DND-41 (cell line): ENCODE results near the gene SLC6A1.

Experiments used
- ATAC-seq: fragments of 200-7000 bp; cut with Tn5 transposase; 3 replicates; pipeline ENCODE4 v1.9.1; 2021; ENCODE audit warnings: low read depth; ENCODE audit not compliant: insufficient read depth
- DNase-seq: peaks from one replicate; pipeline ENCODE4 v3.0.0-alpha.2; 2020
- H2AFZ ChIP-seq: 2 replicates; pipeline ENCODE4 v1.6.0; 2012; ENCODE audit warnings: low read depth, low read length
- H3K27ac ChIP-seq: 2 replicates; pipeline ENCODE4 v1.5.1; 2012; ENCODE audit warnings: low read length, inconsistent platforms
- H3K27me3 ChIP-seq: fragments of 200-600 bp; sonication (generic); 2 replicates; pipeline ENCODE4 v1.6.0; 2012; ENCODE audit warnings: low read length, mild to moderate bottlenecking, inconsistent platforms; ENCODE audit not compliant: insufficient read depth, poor library complexity
- H3K36me3 ChIP-seq: 2 replicates; pipeline ENCODE4 v1.5.1; 2012; ENCODE audit warnings: low read length, inconsistent platforms; ENCODE audit not compliant: insufficient read depth
- H3K4me1 ChIP-seq: 2 replicates; pipeline ENCODE4 v1.5.1; 2012; ENCODE audit warnings: mild to moderate bottlenecking, low read length; ENCODE audit not compliant: insufficient read depth
- H3K4me2 ChIP-seq: 2 replicates; pipeline ENCODE4 v1.6.0; 2012; ENCODE audit warnings: mild to moderate bottlenecking, moderate library complexity, low read length, inconsistent platforms; ENCODE audit not compliant: insufficient read depth
- H3K4me3 ChIP-seq, 2 experiments: fragments of 200-600 bp in 1 of 2; shearing (Covaris generic) in 1 of 2; 2 replicates each; pipeline ENCODE4 v1.5.1; 2012 to 2016; ENCODE audit warnings: inconsistent platforms in 2 of 2, low read length in 2 of 2, mild to moderate bottlenecking in 2 of 2, low read depth in 1 of 2, moderate library complexity in 1 of 2
- H3K79me2 ChIP-seq: 2 replicates; pipeline ENCODE4 v1.6.0; 2012; ENCODE audit warnings: low read length, inconsistent platforms; ENCODE audit not compliant: insufficient read depth
- H3K9ac ChIP-seq: 2 replicates; pipeline ENCODE4 v1.6.0; 2012; ENCODE audit warnings: low read depth, mild to moderate bottlenecking, inconsistent platforms, low read length, moderate library complexity
- H3K9me3 ChIP-seq: 2 replicates; pipeline ENCODE4 v1.5.1; 2012; ENCODE audit warnings: low read length, moderate library complexity, mild to moderate bottlenecking, inconsistent platforms; ENCODE audit not compliant: insufficient read depth, severe bottlenecking
- H4K20me1 ChIP-seq: 2 replicates; pipeline ENCODE4 v1.6.0; 2012; ENCODE audit warnings: low read length; ENCODE audit not compliant: insufficient read depth
- CTCF ChIP-seq: IDR thresholded peaks from 2 replicates; pipeline ENCODE4 v1.5.1; 2012; ENCODE audit warnings: borderline replicate concordance, low read length, moderate library complexity, mild to moderate bottlenecking; ENCODE audit not compliant: poor library complexity, severe bottlenecking; ENCODE audit errors: extremely low read depth
- EZH2 ChIP-seq: IDR thresholded peaks from 3 replicates; pipeline ENCODE4 v1.6.1; 2012; ENCODE audit warnings: borderline replicate concordance, low read depth, mild to moderate bottlenecking, moderate library complexity, low read length, inconsistent platforms; ENCODE audit not compliant: severe bottlenecking

The SLC6A1 gene

GRCh38 chr3:11085093-11085840, 92.7 kb downstream of the SLC6A1 start:
- no peaks in the 10 kb centered on the region for H3K36me3 ChIP-seq
- DNase-seq (no peak), ATAC-seq (no peak)
- no peaks in the 10 kb centered on the region for H3K79me2 ChIP-seq
- no peaks in the 10 kb centered on the region for H3K9me3 ChIP-seq
- H4K20me1 ChIP-seq, result no peaks in the 10 kb centered on the region
- H2AFZ ChIP-seq, result no peak overlapping the region
- no peak overlapping the region for H3K9ac ChIP-seq
- H3K4me2 ChIP-seq, result no peak overlapping the region
- no peak overlapping the region for H3K4me3 ChIP-seq
- TF ChIP-seq EZH2 (no peak), CTCF (no peak)
- H3K4me1 ChIP-seq, result no peaks in the 10 kb centered on the region
- H3K27me3 ChIP-seq, result peaks cover 3% of the 10 kb centered on the region
- H3K27ac ChIP-seq, result no peak overlapping the region

GRCh38 chr3:11086856-11087255, 94.3 kb downstream of the SLC6A1 start:
- H4K20me1 ChIP-seq, result no peaks in the 10 kb centered on the region
- no peaks in the 10 kb centered on the region for H3K79me2 ChIP-seq
- DNase-seq (no peak), ATAC-seq (no peak)
- TF ChIP-seq CTCF (no peak), EZH2 (no peak)
- H3K4me3 ChIP-seq, result no peak overlapping the region
- H3K27me3 ChIP-seq, result peaks cover 2% of the 10 kb centered on the region
- no peak overlapping the region for H2AFZ ChIP-seq
- no peak overlapping the region for H3K9ac ChIP-seq
- no peaks in the 10 kb centered on the region for H3K36me3 ChIP-seq
- H3K9me3 ChIP-seq, result no peaks in the 10 kb centered on the region
- no peak overlapping the region for H3K4me2 ChIP-seq
- no peaks in the 10 kb centered on the region for H3K4me1 ChIP-seq
- no peak overlapping the region for H3K27ac ChIP-seq

GRCh38 chr3:11088066-11088465, 95.5 kb downstream of the SLC6A1 start:
- Histone ChIP-seq H3K36me3 (no peaks in the 10 kb centered on the region), H3K9ac (no peak overlapping the region), H3K4me3 (no peak overlapping the region), H3K4me2 (no peak overlapping the region), H3K27ac (no peak overlapping the region), H2AFZ (no peak overlapping the region), H3K79me2 (no peaks in the 10 kb centered on the region), H3K9me3 (no peaks in the 10 kb centered on the region), H4K20me1 (no peaks in the 10 kb centered on the region), H3K4me1 (no peaks in the 10 kb centered on the region), H3K27me3 (no peaks in the 10 kb centered on the region)
- TF ChIP-seq EZH2 (no peak), CTCF (no peak)
- no peak for DNase-seq
- ATAC-seq, result no peak

- DNase-seq (no peak), ATAC-seq (no peak)
- Histone ChIP-seq H3K4me3 (no peak overlapping the region), H3K9ac (no peak overlapping the region), H3K79me2 (no peaks in the 10 kb centered on the region), H3K9me3 (no peaks in the 10 kb centered on the region), H3K4me1 (no peaks in the 10 kb centered on the region), H3K4me2 (no peak overlapping the region), H2AFZ (no peak overlapping the region), H3K36me3 (no peaks in the 10 kb centered on the region), H3K27ac (no peak overlapping the region), H4K20me1 (no peaks in the 10 kb centered on the region), H3K27me3 (no peaks in the 10 kb centered on the region)
- TF ChIP-seq EZH2, result no peak
- no peak for TF ChIP-seq CTCF
Observed at GRCh38 chr3:11088831-11089230, 96.3 kb downstream of the SLC6A1 start.
